NCI-H774 (cell line): ENCODE results near the gene NT5DC4.

ENCODE experiments used
- DNase-seq: peaks from one replicate; lab custom pipeline; 2025; lab: John Stamatoyannopoulos, UW

The NT5DC4 gene

DNA sequence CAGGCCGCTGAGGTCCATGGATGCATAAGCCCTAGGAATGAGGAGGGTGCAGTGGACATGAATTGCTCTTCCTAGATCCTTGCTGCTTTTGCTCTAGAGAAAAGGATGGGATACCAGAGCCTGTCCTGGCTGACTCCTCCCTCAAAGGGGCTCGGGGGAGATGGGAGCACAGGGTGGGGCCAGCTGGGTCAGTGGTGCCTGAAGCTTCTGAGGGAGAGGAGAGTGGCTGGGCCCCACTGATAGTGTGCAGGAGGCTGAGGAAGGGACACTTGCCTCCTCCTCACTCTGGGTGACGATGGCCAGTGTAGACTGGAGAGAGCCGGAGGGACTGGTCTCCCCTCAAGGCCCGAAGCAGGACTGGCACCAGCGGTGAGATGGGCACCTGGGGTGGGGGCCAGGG lies at the start of gene NT5DC4:
Gene NT5DC4, plus strand, starts transcription at position 236 of the 400 bp plus-strand sequence. Its CDS starts 60 bp downstream, at position 296.
- no peak for DNase-seq

DNA sequence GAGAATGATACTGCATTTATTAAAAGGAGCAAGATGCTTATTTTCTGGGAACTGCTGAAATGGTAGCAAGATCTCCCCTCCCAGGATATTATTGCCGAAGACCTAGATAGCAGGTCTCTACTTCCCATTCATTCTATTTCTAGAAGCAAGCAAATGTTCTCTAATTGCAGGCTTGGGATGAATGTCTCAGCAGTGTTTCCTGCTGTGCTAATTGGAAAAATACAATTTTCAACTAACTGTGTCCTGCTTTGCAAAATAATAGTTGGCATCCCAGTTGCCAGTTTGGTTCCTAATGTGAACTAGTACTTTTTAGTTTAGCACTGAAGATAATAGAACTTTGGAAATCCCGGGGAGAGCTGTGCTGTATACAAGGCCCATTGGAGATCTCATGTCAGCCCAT lies 49.0 kb upstream of the NT5DC4 start:
- no peak for DNase-seq

DNA sequence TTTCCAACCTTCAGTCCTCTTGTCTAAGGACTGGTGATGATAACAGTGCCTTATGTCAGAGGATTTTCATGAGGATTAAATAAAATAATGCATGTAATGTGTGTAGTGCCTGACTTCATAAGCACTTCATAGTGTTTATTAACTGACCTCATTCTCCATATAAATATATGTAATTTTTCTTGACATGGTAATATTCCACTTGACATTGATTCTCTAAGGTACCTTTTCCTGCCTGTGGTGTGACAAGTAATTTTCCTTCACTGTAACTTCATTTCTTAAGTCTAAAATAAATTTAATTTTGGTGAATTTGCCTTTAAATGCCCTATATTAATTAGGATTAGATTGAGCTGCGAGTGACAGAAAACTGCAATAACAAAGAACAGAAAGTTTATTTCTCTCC lies 47.8 kb upstream of the NT5DC4 start:
- no peak for DNase-seq

DNA sequence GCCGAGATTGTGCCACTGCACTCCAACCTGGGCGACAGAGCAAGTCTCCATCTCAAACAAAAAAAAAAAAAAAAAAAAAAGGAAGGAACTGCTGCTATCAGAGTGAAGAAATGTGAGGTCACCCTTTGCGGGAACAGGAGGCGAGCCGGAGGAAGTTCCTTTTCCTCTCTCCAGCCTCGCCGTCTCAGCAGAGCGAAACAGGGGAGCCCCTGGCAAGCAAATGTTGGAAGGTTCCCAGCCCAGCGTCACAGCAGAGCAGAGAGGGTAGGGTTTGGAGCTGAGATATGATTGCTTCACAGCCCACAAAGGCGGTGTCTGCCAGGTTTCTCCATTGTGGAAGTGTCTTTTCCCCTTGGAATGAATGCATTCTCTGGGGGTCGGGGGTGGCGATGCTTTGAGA lies 46.6 kb upstream of the NT5DC4 start:
- no peak for DNase-seq

DNA sequence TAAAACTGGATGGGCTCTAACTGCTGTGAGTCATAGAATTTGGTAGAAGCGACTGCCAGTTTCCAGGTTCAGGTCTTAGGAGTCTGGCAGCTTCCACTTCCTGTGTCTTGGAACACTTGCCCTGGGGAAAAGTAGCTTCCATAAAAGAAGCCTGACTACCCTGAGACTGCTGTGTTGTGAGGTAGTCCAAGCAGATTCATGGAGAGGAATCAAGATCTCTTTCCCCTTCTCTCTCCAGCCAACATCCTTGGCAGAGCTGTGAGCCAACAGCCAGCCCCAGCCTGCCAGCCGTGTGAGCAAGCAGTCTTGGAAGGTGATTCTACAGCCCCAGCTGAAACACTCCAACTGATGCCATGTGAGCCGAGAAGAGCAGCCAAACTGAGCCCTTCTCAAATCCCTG lies 41.3 kb upstream of the NT5DC4 start:
- no peak for DNase-seq

DNA sequence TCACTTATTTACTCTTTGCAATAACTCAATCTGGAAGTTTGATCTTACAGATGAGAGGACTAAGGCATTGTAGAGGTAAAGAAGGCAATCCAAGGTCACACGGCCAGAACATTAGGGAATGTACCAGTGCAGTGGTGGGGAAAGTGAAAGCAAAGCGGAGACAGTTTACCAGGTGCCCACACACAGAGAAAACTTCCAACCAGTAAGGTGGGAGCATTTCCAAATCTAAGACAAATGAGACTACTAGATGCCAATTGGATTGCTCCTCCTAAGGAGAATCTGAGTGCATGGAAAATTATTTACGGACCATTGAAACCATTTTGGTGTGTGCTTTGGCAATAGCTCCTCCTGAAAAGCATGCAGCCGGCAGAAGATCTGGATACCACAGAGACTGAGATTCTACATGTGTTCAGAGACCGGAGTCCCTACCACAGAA lies 40.1 kb upstream of the NT5DC4 start:
- no peak for DNase-seq

DNA sequence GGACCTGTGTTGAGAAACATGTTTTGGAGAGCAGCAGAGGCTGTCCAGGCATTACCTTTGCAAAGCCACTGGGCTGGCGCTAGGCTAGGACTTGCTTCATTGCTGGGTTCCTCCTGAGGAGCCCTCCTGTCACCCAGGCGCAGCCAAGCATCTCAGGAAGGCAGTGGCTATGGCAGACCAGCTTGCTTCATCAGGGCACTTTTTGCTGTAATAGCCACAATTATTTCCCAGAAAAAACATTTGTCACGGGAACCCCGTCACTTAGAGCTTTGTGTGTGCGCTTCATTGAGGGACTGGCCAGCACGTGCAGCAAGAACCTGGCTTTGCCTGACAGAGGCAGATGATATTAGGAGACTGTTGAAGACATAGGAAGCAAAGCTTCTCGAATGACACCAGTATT lies 38.7 kb upstream of the NT5DC4 start:
- DNase-seq = no peak

DNA sequence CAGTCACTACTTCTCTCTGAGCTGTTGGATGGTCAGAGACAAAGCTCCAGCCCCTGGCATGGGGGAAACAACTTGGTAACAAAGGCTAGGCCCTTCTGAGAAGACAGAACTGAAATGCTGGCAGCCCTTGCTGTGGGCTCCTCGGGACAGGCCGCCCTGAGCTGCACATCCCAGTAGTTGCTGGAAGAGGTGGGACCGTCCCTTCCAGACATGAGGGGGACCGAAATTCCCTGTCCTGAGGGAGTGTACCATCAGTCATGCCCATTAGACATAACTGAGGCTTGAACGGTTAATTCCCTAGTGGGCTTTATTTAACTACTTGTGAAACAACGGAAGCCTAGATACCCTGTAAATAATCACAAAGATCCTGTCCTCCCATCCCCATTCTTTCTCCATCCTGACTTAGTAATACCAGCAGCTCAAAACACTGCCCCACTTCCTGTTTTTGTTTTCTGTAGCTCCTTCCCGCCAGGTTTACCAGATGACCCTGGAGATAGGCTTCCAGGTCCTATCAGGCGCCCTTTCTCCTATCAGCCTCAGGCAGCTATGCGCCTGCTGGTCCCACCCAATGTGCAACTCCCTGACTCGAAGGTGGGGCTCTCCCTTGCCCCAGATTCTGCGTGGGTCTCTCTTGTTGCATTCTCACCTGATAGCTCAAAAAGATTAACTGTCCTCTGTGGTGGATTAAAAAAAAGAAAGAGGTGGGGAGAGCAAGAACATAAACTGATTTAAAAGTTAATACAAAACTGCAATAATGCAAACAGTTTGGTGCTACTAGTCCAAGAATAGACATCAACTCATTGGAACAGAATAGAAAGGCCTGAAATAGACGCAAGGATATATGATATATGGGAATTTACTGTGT lies 37.0 kb upstream of the NT5DC4 start:
- DNase-seq = no peak

DNA sequence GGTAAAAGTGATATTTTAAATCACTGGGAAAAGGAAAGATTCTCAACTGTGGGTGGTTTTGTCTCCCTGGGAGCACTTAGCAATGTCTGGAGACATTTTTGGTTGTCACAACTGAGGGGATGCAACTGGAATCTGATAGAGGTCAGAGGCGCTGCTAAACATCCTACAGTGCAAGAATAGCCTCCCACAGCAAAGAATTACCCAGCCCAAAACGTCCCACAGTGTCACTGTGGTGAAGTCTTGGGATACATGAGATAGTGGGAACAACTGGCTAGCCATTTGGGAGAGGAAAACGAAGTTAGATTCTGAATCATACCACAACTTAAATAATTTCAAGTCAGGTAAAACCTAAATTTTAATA lies 36.4 kb upstream of the NT5DC4 start:
- DNase-seq = no peak

DNA sequence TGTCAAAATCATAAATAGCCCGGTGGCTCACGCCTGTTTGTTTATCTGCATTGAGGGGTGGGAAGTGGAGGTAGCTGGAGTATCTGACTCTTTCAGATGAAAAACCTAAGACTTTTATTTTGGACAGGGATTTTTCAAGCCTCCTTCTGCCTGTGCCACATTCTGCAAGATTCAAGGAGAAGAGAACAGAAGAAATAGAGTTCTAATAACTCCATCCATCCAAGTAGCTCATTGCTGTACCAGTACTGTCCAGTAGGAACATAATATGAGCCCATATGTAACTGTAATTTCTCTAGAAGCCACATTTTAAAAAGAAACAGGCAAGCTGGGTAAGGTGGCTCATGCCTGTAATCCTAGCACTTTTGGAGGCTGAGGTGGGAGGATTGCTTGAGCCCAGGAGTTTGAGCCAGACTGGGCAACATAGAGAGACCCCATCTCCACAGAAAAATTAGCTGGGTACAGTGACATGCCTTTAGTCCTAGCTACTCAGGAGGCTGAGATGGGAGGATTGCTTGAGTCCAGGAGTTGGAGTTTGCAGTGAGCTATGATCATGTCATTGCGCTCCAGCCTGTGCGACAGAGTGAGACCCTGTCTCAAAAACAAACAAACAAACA lies 35.4 kb upstream of the NT5DC4 start:
- no peak for DNase-seq

DNA sequence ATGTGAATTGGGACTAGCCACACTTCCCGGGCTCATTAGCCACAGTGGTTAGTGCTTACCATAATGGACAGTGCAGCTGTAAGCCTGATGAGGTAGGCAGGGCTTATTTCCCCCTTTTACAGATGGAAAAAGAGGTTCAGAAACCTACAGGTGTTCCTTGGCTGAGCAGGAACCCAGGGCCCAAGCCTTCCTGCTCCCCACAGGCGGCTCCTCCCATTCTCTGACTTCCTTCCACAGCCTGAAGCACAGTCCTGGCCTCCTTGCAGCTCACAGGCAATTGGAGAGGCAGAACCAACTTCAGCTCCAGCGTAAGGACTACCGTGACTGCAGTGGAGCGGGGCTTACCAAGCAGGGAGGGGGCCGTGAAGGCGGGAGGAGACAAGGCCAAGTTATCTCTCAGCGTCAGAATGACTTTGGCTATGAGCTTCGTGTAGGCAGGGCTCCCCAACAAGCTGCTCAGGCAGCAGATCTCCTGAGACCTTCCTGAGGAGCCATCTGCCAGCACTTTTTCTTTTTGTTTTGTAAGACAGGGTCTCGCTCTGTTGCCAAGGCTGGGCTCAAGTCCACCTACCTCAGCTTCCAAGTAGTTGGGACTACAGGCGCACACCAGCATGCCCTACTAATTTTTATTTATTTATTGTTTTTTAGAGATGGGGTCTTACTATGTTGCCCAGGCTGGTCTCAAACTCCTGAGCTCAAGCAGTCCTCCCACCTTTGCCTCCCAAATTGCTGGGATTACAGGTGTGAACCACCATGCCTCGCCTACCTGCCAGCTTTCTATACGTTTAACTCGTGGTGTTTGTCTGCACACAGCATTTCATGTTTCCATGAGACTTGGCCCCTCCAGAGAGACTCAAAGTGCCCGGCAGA lies 34.2 kb upstream of the NT5DC4 start:
- DNase-seq = no peak

DNA sequence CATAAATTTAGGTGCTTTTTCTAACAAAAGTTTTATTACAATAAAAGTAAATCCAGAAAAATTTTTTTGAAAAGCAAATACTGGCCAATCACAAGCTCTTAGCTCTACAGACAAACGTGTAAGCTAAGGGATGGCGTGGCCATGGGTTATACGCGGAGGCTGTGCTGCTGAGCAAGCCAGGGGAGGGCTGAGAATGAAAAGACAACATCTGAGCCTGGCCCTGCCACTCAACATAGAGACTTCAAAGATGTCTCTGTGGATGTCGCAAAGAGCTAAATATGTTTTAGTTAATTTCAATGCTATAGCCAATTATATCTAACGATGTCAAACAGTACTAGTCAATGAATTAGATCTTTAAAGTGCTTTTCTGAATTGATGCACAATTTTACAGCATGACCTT lies 33.3 kb upstream of the NT5DC4 start:
- DNase-seq = no peak

DNA sequence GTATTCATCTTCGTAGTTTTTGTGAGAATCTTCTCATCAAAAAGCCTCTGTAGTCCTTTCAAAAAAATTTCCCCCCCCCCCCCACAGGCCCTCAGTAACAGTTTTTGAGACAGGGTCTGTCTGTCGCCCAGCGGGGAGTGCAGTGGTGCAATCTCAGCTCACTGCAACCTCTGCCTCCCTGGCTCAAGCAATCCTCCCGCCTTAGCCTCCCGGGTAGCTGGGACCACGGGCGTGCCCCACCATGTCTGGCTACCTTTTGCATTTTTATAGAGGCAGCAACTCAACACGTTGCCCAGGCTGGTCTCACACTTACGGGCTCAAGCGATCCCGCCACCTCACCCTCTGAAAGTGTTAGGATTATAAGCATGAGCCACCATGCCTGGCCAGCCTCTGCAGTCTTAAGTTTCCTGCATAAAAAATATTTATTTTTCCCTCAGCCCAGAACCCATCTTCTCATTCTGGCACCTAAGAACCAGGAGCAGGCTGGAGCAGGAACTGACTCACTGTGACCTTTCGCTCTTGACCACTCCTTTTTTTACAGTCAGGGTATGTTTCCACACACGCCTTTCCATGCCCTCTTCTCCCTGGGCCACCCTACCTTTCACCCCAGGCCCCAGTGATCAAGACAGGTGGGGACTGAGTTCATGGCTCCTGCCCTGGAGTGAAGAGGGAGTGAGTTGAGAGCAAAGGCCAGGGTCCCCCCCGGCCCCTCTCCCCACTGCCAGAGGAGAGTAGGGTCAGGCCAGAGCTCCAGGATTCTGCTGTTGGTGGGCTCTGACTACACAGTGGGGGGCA lies 32.5 kb upstream of the NT5DC4 start:
- DNase-seq = no peak

DNA sequence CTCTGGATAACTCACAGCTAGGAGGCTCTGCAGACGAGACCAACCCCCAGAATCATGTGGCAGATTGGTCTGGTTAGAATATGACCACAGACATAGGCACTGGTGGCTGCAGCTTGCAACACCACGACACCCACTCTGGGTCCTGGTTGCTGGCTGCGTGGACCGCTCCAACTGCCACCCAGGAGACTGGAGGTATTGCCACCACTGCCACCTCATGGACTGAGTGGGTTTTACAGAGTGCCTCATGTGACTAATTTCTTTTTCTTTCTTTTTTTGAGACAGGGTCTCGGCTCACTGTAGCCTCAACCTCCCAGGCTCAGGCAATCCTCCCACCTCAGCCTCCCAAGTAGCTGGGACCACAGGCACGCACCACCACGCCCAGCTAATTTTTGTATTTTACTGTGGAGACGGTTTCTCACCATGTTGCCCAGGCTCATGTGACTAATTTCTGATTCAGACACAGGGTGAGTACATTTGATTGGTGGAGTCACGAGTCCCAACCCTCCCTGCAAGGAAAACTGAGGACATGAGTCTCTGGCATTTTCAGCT lies 29.9 kb upstream of the NT5DC4 start:
- peak; percentile 12 for DNase-seq

DNA sequence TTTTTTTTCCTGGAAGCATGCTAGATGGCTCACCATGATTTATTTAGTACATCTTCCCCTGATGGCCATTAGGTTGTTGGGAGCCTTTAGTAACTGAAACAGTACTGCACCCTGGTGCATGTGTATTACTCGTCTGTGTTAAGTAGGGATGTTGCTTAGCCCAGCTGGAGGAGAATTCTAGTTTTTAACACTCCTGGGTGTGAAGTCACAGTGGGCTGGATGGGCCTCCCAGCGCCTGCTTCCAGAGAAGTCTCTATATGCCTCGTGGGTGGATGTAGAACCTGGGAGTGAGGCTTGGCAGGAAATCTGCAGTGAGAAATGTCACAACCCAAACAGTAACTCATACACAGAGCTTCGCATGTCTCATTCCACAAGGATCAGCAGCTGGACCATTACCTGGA lies 28.9 kb upstream of the NT5DC4 start:
- no peak for DNase-seq

DNA sequence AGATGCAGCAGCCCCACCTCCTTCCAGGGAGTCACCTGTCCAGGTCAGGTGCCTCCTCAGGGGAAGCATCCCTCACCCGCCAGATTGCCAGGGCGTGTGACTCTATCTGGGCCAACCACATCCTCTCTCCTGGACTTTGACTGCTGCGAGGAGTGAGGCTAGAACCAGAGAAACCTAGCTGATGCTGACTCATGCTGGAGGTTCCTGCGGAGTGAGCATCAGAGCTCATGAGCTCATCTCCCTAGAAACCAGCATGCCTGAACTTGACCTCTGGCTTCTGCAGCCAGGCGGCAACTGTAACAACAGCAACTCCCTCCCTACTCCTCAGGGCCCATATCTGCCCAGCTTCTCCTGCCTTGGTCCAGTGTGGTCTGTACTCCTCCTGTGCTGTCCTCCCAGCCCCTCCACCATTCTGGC lies 28.3 kb upstream of the NT5DC4 start:
- no peak for DNase-seq

DNA sequence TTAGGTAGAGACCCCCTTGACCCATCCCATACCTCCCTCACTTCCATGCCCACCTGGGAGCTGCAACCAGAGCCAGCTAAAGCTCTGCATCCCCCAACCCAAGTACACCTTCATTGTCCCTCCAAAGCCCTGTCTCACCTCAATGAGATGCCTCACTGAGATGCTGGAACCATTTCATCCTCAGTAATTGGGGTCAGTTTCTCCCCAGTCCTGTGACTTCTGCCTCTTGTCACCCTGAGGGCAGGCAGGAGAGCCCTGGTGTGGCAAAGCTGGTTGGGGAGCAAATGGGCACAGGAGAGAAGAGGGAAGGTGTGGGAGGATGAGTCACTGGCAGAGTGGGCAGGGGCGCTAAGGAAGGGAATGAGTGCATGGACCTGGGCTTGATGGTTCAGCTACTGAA lies 27.9 kb upstream of the NT5DC4 start:
- no peak for DNase-seq

DNA sequence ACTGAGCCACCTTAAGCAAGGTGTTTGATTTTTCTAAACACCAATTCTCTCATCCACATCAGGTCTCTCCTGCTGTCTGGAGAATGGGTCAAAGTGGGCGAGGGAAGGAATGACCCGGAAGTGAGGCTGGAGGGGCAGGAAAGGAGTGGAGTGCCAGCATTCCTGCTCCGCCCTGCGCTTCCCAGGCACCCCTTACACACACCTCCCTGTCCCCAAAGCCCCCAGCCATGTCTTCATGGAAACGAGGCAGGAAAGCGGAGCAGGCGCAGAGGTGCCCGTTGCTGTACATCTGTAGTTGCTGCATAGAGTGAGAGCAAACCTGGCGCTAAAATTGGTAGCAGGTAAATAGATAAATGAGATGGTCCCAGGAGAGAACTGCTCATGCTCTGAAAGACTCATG lies 27.2 kb upstream of the NT5DC4 start:
- no peak for DNase-seq

DNA sequence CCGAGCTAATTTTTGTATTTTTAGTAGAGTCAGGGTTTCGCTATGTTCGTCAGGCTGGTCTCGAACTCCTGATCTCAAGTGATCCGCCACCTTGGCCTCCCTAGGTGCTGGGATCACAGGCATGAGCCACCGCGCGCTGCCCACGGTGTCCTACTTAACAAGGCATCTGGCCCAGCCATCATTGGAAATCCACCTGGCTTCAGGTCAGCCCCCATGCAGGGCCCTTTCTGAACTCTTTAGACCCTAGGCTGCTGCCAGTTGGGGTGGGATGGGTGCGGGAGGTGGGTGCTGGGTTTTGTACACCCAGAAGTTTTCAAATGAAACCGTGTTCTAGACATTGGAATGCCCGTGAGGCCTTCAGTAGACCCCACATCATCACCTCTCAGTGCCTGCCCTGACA lies 26.6 kb upstream of the NT5DC4 start:
- DNase-seq = no peak

DNA sequence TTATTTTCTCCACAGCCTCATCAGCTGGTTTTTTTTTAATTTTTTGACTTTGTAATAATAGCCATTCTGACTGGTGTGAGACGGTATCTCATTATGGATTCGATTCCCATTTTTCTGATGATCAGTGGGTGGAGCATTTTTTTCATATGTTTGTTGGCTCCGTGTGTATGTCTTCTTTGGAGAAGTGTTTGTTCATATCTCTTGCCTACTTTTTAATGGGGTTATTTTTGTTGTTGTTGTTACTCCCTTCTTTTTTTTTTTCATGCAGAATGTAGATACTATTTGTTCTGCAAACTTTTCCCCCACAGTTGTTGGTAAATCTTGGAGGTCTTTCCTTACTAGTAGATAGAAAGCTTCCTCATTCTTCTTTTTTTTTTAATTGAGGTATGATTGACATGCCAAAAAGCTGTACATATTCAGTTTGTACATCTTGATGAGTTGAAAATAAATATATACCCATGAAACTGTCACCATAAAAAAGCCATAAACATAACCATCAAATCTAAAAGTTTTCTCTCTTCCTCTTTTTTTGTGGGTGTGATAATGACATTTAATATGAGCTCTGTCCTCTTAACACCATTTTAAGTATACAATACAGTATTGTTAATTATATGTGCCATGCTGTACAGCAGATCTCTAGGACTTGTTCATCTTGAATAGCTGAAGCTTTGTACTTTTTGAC lies 21.8 kb upstream of the NT5DC4 start:
- DNase-seq = no peak
